Measurements from ENCODE around the gene CARD6.

GRCh38 chr5:40791715-40792139 lies 49.4 kb upstream of the CARD6 start:
- no peak for TF ChIP-seq CTCF (IDR thresholded peaks at IDR 0.05; ENCODE audit: poor library complexity)
- TF ChIP-seq EZH2 (IDR thresholded peaks at IDR 0.05; ENCODE audit: borderline replicate concordance) = no peak
- TF ChIP-seq EZH2phosphoT487 (IDR thresholded peaks at IDR 0.05; ENCODE audit: low read depth, severe bottlenecking, unreplicated experiment) = no peak

Measured in hepatocyte (in vitro differentiated cells).